Measurements from ENCODE around the gene MYO1D.

MYO1D gene

DNA sequence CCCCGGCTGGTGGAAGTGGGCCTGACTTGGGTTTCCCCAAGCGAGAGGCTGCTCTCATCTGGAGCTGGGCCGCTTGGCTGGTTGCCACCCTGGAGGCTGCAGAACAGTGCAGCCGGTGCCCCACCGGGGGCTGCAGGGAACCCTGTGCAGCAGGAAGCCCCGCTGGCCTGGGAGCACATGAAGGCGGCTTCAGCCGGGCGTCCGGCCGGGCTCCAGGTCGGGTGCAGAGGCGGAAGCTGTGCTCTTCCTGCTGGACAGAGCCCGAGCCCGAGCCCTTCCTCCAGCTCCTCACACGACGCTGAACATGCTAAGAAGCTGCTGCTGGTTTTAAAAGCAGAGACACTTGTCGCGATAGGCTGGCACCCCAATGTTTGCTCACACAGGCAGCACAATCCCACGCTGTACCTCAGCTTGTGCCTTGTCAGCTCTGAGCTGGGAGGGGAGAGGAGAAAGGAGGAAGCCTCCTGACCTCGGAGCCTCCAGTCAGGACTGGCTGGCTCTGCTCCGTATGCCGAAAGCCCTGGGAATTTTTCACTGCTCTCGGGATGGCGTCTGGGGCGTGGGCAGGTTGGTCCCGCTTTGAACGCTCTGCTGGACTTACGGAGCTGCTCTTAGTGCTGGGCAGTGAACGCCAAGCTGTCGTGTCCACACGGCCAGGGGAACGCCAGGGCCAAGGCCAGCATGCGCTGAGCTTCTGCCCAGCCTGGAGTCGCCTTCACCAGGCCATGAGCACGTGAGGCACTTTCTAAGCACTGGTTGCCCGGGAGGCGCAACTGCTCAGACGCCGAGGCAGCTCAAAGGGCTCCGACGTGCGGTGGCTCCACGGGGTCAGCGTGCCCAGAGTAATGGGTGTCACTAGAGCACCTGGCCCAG lies 381.3 kb downstream of the MYO1D start:
- DNase-seq: no peak

DNA sequence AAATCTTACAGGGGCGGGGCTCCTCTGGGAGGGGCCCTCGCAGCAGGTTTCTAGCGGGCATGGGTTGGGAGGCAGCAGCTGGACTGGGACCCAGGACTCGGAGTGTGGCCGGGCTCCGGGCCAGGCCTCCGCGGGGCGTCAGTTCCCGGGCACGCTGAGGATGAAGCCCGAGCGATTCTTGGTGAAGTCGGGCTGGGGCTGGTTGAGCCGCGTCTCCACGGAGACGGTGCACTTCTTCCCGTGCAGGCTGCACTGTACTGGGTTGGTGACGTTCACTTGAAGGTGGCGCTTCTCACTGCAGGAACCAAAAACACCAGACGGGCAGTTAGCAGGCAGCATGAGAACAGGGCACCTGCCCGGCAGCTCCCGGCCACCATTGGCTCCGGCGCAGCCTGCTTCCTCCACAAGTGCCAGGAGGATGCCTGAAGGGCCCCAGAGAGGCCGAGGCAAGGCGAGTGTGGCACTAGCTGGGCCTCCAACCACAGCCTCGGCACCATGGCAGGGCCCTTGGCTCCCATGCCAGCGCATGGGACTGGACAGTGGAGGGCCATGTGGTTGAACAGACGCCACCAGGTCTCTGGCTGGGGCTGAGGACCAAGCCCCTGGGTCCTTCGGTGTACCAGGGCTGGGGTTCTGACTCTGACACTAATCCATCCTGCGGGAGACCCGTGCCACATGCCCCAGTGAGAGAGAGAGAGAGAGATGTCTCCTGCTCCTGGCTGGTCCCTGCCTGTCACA lies 382.1 kb downstream of the MYO1D start:
- DNase-seq: peak; percentile 29

DNA sequence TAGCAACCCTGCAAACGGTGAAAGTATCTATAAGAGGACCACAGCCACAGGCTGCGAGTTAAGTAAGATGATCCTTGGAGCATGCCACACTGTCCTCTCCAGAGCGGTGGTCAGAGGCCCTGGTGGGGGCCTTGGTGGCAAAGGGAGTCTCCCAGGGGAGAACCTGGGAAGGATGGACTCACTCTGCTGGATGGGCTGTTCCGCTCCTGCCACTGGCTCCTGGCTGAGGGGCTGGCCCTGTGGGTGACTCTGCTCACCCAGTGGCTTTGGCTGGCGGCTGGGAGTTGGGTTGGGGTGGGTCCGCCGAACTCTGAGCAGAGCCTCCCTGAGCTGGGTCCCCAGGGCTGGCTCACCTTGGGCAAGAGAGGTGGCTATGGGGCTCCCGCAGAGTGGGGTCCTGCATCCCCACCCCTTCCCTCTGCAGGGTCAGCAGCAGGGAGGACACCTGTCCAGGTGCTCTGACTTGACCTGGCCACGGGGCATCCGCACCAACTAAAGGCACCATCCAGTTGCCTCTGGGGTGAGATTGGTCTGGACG lies 382.9 kb downstream of the MYO1D start:
- no peak for DNase-seq

DNA sequence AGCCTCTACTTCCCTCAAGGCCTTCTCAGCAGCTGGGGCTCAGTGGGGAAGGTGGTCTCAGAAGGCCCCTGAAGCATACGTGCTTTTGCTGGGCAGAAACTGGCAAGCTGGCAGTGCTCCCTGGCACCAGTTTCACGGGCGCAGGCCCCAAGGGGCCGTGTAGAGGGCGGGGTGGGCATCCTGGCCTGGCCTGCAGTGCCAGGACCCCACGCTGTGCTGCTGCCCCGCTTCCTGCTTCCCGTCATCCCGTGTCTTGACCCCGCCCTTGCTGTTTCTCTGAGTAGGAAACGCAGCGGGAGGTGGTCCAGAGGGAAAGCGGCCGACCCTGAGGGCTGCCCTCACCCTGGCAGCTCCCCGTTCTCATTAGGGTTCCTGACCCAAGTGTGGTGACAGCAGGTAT lies 383.4 kb downstream of the MYO1D start:
- DNase-seq: no peak

DNA sequence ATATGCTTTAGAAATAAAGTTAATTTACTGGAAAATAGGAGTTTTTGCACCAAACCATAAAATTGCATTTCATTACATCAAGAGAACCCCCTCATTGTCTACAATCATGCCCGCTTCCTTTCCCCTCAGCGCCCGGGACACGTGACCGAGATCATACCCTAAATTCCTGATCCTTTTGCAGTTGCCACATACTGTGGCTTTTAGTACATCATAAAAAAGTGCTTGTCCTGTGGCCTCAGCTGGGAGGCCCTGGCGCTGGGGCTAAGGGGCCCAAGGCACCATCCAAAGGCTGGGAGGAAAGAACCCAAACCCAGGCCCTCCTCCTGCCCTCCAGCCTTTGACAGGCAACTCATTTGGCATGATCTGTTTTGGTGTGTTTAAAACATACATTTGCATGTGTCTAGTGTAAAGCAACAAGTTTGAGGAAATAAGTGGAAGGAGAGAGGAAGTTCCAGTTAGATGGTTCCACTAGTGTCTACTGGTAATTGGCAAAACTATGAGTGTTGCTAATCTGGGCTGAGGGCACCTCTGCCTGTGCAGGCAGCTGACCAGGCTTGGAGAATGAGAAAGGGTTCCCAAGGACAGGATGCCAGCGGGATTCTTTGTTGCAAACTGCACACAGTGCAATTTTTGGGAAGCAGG lies 384.2 kb downstream of the MYO1D start:
- no peak for DNase-seq

DNA sequence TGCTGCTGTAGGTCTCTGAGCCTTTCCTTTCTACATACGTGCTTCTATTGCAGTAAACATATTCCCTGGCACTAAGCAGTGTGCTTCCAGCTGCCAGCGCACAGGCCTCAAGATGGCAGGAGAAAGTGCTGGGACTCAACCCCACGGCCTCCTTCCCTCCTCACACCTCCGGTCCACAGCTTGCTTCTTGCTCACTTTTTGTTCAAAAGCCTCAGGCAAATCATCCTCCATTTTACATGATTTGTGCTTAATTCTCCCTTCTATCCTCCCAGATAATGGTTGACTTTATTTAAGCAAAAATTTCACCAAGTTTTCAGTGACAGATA lies 384.7 kb downstream of the MYO1D start:
- no peak for DNase-seq

DNA sequence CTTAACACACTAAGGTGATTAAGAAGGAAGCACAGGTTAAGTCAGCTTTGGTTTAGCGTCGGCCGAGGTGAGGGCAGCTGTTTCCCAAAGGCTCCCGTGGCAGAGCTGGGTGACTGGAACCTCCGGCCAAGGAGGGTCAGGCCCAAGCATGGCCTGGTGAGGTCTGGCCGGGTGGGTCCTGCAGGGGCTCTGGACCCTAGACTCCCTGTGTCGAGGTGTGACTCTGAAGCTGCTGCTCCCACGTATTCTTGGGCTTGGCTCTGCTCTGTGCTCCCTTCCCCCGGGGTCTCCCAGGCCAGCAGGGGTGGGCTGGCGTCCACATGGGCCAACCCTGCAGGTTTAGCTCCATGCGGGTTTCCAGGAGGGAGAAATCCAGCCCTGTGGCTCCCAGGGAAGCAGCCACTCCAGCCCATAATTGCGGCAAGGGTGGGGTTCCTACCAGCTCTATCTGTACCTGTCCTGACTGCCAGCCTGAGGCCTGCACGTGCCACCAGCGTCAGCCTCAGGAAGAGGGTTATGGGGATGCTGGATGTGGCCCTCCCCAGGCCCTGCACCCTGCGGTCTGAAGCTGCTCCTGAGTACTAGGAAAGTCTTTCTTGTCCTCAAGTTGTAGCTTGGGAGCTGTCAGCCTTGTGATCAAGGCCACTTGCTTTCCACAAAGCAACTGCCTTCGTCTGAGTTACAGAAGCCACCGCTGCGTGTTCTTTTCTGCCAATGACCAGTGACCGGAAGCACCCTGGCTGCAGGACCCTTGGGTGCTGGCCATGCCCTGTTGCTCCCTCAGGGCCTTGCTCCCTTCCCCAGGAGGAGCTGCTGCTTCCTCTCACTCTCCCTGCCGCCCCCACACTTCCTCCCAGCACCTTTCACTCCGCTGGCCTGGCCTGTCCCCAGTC lies 385.3 kb downstream of the MYO1D start:
- no peak for DNase-seq

DNA sequence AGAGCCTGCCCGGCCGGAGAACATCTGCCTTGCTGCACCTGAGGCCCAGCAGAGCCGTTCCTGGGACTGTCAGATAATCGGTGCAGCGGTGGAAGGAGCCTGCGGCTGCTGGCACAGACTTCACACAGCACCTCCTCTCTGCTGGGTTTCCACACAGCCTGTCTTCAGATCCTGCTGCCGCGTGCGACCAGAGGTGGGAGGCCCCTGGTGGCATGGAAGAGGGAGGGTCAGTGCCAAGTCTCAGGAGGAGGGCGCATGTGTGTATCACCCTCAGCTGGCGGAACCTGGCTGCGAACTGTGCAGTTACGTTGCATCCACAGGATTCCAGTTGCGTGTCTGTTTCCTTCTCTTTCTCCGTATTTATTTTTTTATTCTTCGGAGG lies 386.8 kb downstream of the MYO1D start:
- no peak for DNase-seq

DNA sequence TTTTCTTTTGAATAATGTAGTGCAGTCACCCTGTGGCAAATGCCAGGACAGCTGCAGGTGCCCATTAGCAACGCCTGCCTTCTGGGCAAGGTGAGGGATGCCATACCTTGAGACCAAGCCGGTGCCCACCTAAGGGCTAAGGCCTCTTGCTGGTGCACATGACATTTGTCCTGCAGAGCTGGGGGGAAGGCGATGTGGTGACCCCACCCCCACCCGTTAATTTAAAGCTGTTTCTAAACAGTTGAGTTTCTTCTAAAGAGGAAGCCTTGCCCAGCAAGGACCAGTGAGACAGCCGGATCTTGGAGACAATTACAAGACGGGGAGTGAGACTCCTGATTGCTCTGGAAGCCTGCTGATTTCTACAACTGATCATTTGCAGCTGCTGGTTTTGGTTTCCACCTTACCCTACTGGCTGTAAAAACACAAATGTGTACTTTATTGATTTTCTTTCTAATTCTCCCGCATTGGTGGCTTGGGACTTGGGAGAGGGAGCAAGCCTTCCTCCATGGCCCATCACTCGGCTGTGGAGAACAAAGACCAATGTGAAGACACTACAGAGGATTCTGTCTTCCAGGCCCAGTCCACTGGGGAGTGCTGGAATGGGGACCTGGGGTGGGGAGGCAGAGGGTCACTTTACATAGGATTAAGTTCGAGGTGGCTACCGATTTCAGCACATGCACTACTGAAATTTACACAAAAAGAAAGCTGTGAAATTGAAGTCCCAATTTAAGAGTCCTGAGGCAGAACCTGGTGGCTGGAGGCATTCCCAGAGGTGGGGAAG lies 387.4 kb downstream of the MYO1D start:
- no peak for DNase-seq

DNA sequence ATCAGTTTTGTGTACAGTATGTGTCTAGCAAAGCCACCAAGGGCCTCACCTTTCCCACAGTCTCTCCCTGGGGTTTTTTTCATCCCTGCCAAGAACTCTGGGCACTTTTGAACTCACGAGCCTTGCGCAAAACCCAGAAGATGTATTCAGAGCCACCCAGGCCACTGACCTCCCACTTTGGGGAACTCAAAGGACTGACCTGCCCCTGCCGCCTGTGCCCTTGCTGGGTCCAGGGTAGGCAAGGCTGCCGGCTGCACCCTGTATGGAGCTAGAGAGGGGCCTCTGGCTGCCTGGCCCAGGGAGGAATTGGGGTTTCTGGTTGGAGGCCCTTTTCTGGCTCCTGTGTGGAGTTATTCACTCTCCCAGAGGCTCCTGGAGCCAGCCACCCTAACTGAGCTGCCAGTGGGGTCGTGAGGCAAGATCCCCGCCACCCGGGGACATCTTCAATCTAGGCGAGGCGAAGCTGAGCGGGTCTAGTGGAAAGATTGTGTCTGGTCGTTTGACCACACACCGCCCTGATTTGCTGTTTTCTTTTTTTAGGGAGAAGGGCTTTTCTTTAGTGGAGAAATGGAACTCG lies 388.2 kb downstream of the MYO1D start:
- no peak for DNase-seq

DNA sequence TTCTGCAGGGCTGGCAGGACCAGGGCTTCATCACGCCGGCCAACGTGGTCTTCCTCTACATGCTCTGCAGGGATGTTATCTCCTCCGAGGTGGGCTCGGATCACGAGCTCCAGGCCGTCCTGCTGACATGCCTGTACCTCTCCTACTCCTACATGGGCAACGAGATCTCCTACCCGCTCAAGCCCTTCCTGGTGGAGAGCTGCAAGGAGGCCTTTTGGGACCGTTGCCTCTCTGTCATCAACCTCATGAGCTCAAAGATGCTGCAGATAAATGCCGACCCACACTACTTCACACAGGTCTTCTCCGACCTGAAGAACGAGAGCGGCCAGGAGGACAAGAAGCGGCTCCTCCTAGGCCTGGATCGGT lies 388.8 kb downstream of the MYO1D start:
- DNase-seq: no peak

DNA sequence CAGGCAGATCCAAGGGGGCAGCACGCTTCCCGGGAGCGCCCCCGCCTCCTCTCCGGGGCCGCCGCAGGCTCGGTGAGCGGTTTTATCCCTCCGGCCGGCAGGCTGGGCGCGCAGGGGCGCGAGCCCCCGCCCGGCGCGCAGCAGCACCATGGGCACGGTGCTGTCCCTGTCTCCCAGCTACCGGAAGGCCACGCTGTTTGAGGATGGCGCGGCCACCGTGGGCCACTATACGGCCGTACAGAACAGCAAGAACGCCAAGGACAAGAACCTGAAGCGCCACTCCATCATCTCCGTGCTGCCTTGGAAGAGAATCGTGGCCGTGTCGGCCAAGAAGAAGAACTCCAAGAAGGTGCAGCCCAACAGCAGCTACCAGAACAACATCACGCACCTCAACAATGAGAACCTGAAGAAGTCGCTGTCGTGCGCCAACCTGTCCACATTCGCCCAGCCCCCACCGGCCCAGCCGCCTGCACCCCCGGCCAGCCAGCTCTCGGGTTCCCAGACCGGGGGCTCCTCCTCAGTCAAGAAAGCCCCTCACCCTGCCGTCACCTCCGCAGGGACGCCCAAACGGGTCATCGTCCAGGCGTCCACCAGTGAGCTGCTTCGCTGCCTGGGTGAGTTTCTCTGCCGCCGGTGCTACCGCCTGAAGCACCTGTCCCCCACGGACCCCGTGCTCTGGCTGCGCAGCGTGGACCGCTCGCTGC lies 389.3 kb downstream of the MYO1D start:
- DNase-seq: no peak

DNA sequence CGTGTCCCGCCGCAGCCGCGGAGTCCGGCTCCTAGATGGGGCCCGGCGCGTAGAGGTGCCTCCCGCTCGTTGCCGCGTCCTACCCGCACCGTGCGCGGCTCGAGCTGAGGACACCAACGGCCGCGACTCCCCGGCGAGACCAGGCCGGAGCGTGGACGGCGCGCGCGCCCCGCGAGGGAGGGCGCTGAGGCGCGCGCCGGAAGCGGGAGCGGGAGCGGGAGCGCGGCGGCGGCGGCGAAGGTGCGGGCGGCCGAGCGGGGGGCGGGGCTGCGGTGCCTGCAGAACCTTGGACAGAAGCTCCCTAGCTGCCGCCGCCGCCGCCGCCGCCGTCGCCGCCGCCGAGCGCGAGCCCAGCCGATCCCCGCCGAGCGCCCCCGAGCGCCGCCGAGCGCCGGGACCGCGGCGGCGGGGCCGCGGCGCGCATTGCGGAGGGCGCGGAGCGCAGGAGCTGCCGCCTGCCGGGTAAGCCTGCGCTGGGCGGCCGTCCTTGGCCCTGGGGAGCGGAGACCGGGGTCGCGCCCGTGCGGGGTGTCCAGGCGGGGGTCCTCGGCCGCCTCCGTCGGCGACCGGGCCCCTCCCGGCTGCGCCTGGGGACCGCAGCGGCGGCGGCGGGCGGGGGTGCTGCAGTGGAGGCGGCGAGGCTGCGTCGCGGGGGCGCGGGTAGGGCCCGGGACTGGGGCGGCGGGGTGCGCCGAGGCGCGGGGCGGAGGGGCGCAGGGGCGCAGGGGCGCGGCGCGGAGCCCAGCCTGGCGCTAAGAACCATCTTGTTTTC lies 390.0 kb downstream of the MYO1D start, which contains the start of gene CDK5R1:
CDK5R1 (plus strand) TSS at position 293 of the 772 bp plus-strand sequence. CDS start 628 bp downstream, outside the sequence.
- no peak for DNase-seq

DNA sequence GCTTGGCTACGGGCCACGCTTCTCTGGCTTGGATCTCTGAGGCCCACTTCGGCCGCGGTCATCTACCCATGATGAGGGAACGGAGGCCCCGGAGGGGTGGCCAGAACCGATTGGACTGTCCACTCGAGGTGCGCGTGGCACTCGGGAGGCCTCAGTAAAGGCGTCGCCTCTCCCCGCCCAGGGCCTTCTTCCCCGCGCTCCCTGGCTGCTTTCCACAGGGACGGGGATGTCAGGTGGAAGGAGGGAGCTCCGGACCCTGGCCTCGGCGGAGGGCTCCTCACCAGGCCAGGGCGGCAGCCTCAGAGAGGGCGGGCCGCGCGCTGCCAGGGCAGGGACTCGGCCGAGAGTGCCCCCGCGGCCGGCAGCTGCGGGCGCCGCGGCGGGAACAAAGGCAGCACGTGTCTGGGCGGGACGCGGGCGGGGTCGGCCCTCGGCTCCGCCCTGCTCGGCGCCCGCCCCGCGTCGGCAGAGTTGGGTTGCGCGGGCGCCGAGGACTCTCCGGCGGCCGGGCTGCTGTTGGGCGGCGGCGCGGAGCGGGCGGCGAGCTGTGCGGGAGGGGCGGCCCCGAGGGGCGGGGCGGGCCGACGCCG lies 390.7 kb downstream of the MYO1D start:
- peak; percentile 32 for DNase-seq

DNA sequence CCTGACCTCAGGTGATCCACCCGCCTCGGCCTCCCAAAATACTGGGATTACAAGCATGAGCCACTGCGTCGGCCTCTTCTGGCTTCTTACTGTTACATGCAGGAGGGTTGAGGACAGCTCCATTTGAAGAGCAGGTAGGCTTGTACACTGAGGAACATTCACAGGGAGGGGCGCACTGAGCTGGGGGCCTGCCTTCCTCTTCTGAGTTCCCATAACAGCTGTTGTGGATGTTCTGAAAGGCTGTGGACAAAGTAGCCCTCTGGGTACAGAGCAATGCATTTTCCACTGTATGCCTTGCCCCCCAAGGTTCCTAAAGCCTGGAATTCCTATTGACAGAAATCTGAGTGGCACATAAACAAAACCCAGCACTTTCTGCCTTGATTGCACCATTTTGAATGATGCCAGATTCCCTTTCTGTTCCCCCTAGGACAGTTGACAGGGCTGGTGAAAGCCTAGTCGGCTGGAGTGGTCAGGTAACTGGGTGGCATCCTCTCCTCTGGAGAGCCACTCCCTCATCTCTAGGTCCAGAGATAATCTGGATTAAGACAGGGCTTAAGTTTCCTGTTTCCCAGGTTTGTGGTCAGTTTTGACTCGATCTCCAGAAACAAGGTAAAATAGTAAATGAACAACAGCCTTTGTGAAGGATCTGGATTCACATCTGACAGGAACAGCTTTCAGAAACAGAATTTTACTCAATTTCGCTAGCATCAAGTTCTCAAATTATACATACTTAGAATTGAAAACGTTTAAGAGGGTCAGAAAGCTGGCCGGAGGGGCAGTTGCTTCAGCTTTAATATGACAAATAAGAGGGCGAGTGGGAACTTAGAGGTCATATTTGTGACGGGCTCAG lies 391.4 kb downstream of the MYO1D start:
- no peak for DNase-seq

DNA sequence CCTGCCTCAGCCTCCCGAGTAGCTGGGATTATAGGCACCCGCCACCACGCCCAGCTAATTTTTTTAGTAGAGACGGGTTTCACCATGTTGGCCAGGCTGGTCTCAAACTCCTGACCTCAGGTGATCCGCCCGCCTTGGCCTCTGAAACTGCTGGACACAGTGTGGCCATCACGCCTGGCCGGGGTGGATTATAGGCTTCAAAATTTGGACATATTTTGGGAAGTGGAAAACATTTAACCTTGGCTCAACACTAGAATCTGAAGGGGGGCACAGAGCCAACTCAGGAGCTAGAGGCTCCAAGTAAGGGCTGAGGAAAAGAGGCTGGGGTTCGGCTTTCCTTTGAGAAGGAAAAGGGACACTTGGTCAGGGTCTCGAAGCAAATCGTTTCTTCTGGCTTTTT lies 392.3 kb downstream of the MYO1D start:
- DNase-seq: no peak

DNA sequence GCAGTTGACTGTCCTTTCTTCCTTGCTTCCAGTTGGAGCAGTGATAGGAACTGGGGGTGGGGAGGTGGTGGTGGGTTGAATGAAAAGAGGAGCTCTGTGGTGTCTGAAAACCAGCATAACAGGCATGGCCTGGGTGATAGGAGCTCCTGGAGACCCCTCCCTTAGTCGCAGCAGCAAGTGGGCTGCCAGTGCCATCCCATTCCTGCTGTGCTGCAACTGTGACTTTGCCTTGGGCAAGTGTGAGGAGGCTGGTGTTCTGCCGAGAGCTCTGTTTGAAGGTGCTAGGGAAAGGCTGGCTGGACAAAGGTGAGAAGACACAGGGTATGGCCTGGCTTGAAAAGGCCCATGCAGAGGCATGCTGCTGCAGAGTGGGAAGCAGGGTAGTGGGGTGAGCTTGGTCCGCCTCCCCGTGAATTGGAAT lies 392.9 kb downstream of the MYO1D start:
- DNase-seq: no peak

DNA sequence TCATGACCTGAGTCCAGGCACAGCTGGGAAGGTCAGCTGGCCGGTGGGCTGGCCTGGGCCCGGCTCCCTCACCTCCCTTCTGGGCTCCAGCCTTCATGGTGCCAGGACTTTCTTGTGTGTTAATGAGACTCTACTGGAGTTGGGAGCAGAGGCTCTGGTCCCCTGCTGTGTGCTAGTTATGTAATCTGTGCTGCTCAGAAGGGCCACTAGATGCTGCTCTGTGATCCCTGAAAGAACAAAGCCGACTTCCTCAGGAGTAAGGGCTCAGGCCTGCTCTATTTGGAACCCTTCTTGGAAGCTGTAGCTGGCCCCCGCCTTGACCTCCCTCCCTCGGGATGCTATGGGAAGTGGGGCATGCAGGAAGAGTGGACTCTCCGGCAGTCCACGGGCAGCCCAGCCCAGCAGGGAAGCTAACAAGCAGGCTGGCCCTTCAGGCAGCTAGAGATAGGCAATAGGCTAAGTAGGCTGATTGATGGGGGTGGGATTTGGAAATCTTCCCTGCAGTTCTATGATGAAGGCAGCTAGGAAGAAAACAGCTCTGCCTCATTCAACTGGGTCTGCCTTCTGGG lies 393.4 kb downstream of the MYO1D start:
- DNase-seq: peak; percentile 8

All from DMS153 (cell line).